ENCODE data around the gene DIS3L2.
"Not testable (repeated sequence)": the region's sequence is repeated elsewhere in the genome, so short reads cannot be mapped to it uniquely, and the experiment has no call there.

The DIS3L2 gene

DNA sequence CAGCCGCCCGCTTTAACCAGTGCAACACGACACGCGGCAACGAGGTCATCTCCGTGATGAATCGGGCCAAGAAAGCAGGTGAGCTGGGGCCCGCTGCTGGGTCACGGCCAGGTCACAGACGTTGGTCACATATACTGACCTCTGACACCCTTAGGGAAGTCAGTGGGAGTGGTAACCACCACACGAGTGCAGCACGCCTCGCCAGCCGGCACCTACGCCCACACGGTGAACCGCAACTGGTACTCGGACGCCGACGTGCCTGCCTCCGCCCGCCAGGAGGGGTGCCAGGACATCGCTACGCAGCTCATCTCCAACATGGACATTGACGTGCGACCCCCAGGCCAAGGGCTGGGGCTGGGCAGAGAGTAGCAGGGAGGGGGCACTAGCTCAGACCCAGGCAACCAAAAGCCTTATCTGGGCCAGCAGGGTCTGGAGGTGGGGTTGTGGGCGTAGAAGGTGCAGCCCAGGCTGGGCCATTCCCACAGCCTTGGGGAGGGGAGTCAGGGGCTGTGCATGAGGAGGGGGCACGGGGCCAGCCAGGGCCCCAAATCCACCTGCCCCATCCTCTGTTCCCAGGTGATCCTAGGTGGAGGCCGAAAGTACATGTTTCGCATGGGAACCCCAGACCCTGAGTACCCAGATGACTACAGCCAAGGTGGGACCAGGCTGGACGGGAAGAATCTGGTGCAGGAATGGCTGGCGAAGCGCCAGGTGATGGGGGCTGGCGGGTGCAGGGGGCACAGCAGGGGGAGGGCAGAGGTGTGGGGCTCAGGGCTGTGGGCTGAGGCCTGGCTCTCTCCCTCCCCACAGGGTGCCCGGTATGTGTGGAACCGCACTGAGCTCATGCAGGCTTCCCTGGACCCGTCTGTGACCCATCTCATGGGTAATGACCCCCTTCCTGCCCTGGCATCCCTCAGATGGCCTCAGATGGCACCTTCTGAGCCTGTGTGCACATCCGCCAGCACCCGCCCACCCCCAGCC is 418.4 kb downstream of the DIS3L2 start:
- H4K5ac ChIP-seq (ENCODE audit: low read length); H3K4me3 ChIP-seq (ENCODE audit: low read length); H2AK5ac ChIP-seq (ENCODE audit: low read length); H3K23ac ChIP-seq (ENCODE audit: low read length); H3K9ac ChIP-seq (ENCODE audit: low read length); H3K18ac ChIP-seq (ENCODE audit: low read length); H3K4ac ChIP-seq (ENCODE audit: low read depth, low read length); H2BK120ac ChIP-seq (ENCODE audit: low read depth, low read length); DNase-seq; H3K27me3 ChIP-seq (ENCODE audit: insufficient read depth, low read length, poor library complexity); H3K4me1 ChIP-seq (ENCODE audit: control insufficient read depth, low read depth, low read length); H2BK5ac ChIP-seq (ENCODE audit: low read length); H2BK15ac ChIP-seq (replicated peaks; ENCODE audit: low read depth); H3K56ac ChIP-seq (ENCODE audit: low read length); H4K8ac ChIP-seq (ENCODE audit: low read depth, low read length); H3K4me2 ChIP-seq (ENCODE audit: low read length); H3K27ac ChIP-seq (ENCODE audit: low read depth, low read length); H3K79me2 ChIP-seq (ENCODE audit: control insufficient read depth, insufficient read depth, low read length); H3K79me1 ChIP-seq (ENCODE audit: low read length); H3K36me3 ChIP-seq (ENCODE audit: control insufficient read depth, insufficient read depth, low read length): not testable (repeated sequence)
- WGBS (ENCODE audit: extremely low coverage, insufficient coverage, low lambda C conversion rate), result no CpG with 5 or more reads among the region's 41 CpGs

DNA sequence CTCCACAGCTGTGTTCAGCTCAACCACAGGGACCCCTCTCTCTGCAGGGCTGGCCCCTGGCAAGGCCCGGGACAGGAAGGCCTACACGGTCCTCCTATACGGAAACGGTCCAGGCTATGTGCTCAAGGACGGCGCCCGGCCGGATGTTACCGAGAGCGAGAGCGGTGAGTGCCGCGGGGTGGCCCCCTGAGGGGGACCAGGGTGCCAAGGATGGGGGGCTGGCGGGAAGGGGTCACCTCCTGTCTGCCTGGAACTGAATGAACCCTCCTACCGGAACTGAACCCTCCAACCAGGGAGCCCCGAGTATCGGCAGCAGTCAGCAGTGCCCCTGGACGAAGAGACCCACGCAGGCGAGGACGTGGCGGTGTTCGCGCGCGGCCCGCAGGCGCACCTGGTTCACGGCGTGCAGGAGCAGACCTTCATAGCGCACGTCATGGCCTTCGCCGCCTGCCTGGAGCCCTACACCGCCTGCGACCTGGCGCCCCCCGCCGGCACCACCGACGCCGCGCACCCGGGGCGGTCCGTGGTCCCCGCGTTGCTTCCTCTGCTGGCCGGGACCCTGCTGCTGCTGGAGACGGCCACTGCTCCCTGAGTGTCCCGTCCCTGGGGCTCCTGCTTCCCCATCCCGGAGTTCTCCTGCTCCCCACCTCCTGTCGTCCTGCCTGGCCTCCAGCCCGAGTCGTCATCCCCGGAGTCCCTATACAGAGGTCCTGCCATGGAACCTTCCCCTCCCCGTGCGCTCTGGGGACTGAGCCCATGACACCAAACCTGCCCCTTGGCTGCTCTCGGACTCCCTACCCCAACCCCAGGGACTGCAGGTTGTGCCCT is 419.9 kb downstream of the DIS3L2 start:
- H2BK120ac ChIP-seq (ENCODE audit: low read depth, low read length); H3K36me3 ChIP-seq (ENCODE audit: control insufficient read depth, insufficient read depth, low read length); H3K4me2 ChIP-seq (ENCODE audit: low read length); H3K79me1 ChIP-seq (ENCODE audit: low read length); H3K4ac ChIP-seq (ENCODE audit: low read depth, low read length); H3K23ac ChIP-seq (ENCODE audit: low read length); H3K4me1 ChIP-seq (ENCODE audit: control insufficient read depth, low read depth, low read length); H4K5ac ChIP-seq (ENCODE audit: low read length); H2BK15ac ChIP-seq (replicated peaks; ENCODE audit: low read depth); H3K9ac ChIP-seq (ENCODE audit: low read length); H3K56ac ChIP-seq (ENCODE audit: low read length); H3K79me2 ChIP-seq (ENCODE audit: control insufficient read depth, insufficient read depth, low read length); H4K8ac ChIP-seq (ENCODE audit: low read depth, low read length); DNase-seq; H2AK5ac ChIP-seq (ENCODE audit: low read length); H3K27ac ChIP-seq (ENCODE audit: low read depth, low read length); H2BK5ac ChIP-seq (ENCODE audit: low read length); H3K18ac ChIP-seq (ENCODE audit: low read length); H3K4me3 ChIP-seq (ENCODE audit: low read length): not testable (repeated sequence)
- WGBS (ENCODE audit: extremely low coverage, insufficient coverage, low lambda C conversion rate), result no CpG with 5 or more reads among the region's 59 CpGs
- peaks cover 15% of the 10 kb centered on the region for H3K27me3 ChIP-seq (ENCODE audit: insufficient read depth, low read length, poor library complexity)

DNA sequence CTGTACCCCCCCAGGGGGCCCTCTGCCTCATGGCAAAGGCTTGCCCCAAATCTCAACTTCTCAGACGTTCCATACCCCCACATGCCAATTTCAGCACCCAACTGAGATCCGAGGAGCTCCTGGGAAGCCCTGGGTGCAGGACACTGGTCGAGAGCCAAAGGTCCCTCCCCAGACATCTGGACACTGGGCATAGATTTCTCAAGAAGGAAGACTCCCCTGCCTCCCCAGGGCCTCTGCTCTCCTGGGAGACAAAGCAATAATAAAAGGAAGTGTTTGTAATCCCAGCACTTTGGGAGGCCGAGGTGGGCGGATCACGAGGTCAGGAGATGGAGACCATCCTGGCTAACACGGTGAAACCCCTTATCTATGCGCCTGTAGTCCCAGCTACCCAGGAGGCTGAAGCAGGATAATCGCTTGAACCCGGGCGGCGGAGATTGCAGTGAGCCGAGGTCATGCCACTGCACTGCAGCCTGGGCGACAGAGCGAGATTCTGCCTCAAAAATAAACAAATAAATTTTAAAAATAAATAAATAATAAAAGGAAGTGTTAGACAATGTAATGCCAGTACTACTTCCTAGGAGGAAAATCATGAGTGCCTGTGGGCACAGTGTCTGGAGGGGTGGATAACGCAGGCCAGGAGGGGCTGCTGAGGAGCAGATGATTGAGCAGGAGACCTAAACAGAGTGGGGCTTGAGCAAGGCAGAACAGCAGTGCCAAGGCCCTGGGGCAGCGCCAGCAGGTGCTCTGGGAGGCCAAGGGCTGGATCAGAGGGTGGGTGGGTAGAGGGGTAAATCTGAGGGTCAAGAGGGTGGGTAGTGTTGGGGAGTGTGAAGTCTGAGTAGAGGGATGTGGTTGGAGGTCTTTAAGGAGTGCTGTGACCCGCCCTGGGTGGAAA is 421.1 kb downstream of the DIS3L2 start:
- WGBS (ENCODE audit: extremely low coverage, insufficient coverage, low lambda C conversion rate), result no CpG with 5 or more reads among the region's 18 CpGs
- DNase-seq, result peak; percentile 29
- H3K27me3 ChIP-seq (ENCODE audit: insufficient read depth, low read length, poor library complexity), result peaks cover 27% of the 10 kb centered on the region
- H3K79me1 ChIP-seq (ENCODE audit: low read length), result no peaks in the 10 kb centered on the region
- no peaks in the 10 kb centered on the region for H3K79me2 ChIP-seq (ENCODE audit: control insufficient read depth, insufficient read depth, low read length)
- no peak overlapping the region for H2BK120ac ChIP-seq (ENCODE audit: low read depth, low read length)
- no peak overlapping the region for H4K5ac ChIP-seq (ENCODE audit: low read length)
- no peak overlapping the region for H3K18ac ChIP-seq (ENCODE audit: low read length)
- no peak overlapping the region for H3K56ac ChIP-seq (ENCODE audit: low read length)
- H2BK15ac ChIP-seq (replicated peaks; ENCODE audit: low read depth), result no peak overlapping the region
- H3K4ac ChIP-seq (ENCODE audit: low read depth, low read length), result no peak overlapping the region
- no peak overlapping the region for H2BK5ac ChIP-seq (ENCODE audit: low read length)
- H4K8ac ChIP-seq (ENCODE audit: low read depth, low read length), result no peak overlapping the region
- H3K27ac ChIP-seq (ENCODE audit: low read depth, low read length), result no peak overlapping the region
- no peak overlapping the region for H3K4me3 ChIP-seq (ENCODE audit: low read length)
- no peak overlapping the region for H3K9ac ChIP-seq (ENCODE audit: low read length)
- no peaks in the 10 kb centered on the region for H3K36me3 ChIP-seq (ENCODE audit: control insufficient read depth, insufficient read depth, low read length)
- no peak overlapping the region for H3K23ac ChIP-seq (ENCODE audit: low read length)
- H3K4me2 ChIP-seq (ENCODE audit: low read length), result no peak overlapping the region
- H2AK5ac ChIP-seq (ENCODE audit: low read length), result no peak overlapping the region
- H3K4me1 ChIP-seq (ENCODE audit: control insufficient read depth, low read depth, low read length), result no peaks in the 10 kb centered on the region

DNA sequence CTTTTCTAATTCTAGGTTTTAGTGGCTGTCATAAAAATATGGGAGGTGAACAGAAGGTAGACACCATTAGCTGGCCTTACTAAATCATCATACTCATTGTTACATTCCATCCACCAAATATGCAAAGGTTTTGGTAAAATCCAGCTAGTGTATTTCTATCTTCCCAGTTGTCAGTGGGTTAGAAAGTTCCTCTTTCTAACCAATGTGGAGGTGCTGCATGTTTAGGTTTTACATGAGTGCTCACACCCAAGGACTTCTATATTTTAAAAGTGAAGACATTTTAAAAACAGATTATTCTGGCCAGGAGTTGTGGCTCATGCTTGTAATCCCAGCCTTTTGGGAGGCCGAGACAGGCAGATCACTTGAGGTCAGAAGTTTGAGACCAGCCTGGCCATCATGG is 423.0 kb downstream of the DIS3L2 start:
- Histone ChIP-seq H3K4me1 (ENCODE audit: control insufficient read depth, low read depth, low read length) (no peaks in the 10 kb centered on the region), H3K4me2 (ENCODE audit: low read length) (no peak overlapping the region), H3K18ac (ENCODE audit: low read length) (no peak overlapping the region), H3K27ac (ENCODE audit: low read depth, low read length) (no peak overlapping the region), H3K4me3 (ENCODE audit: low read length) (no peak overlapping the region), H2BK5ac (ENCODE audit: low read length) (no peak overlapping the region), H3K79me2 (ENCODE audit: control insufficient read depth, insufficient read depth, low read length) (no peaks in the 10 kb centered on the region), H2AK5ac (ENCODE audit: low read length) (no peak overlapping the region), H3K36me3 (ENCODE audit: control insufficient read depth, insufficient read depth, low read length) (no peaks in the 10 kb centered on the region), H3K4ac (ENCODE audit: low read depth, low read length) (no peak overlapping the region), H3K79me1 (ENCODE audit: low read length) (no peaks in the 10 kb centered on the region), H2BK120ac (ENCODE audit: low read depth, low read length) (no peak overlapping the region), H2BK15ac (replicated peaks; ENCODE audit: low read depth) (no peak overlapping the region), H3K9ac (ENCODE audit: low read length) (no peak overlapping the region), H3K56ac (ENCODE audit: low read length) (no peak overlapping the region), H3K23ac (ENCODE audit: low read length) (no peak overlapping the region), H3K27me3 (ENCODE audit: insufficient read depth, low read length, poor library complexity) (peaks cover 38% of the 10 kb centered on the region), H4K8ac (ENCODE audit: low read depth, low read length) (no peak overlapping the region), H4K5ac (ENCODE audit: low read length) (no peak overlapping the region)
- WGBS (ENCODE audit: extremely low coverage, insufficient coverage, low lambda C conversion rate), result no CpG with 5 or more reads among the region's 1 CpG
- no peak for DNase-seq

DNA sequence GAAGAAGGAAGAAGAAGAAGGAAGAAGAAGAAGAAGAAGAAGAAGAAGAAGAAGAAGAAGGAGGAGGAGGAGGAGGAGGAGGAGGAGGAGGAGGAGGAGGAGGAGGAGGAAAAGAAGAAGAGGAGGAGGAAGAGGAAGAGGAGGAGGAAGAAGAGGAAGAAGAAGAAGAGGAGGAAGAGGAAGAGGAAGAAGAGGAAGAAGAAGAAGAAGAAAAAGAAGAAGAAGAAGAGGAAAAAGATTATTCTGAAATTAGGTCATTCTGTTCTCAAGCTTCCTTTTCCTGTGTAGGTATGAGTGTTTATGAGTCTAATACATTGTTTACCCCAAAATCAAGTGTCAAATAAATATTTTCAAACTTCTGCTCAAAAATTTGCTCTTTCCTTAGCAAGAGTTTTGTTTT is 423.5 kb downstream of the DIS3L2 start:
- H3K23ac ChIP-seq (ENCODE audit: low read length); DNase-seq; H2BK15ac ChIP-seq (replicated peaks; ENCODE audit: low read depth); H3K9ac ChIP-seq (ENCODE audit: low read length); H3K18ac ChIP-seq (ENCODE audit: low read length); H3K27ac ChIP-seq (ENCODE audit: low read depth, low read length); H4K5ac ChIP-seq (ENCODE audit: low read length); H3K4me1 ChIP-seq (ENCODE audit: control insufficient read depth, low read depth, low read length); H3K36me3 ChIP-seq (ENCODE audit: control insufficient read depth, insufficient read depth, low read length); H3K4me2 ChIP-seq (ENCODE audit: low read length); H3K4ac ChIP-seq (ENCODE audit: low read depth, low read length); H3K56ac ChIP-seq (ENCODE audit: low read length); H2BK5ac ChIP-seq (ENCODE audit: low read length); H2AK5ac ChIP-seq (ENCODE audit: low read length); H3K79me2 ChIP-seq (ENCODE audit: control insufficient read depth, insufficient read depth, low read length); H4K8ac ChIP-seq (ENCODE audit: low read depth, low read length); H2BK120ac ChIP-seq (ENCODE audit: low read depth, low read length); H3K4me3 ChIP-seq (ENCODE audit: low read length); H3K79me1 ChIP-seq (ENCODE audit: low read length): not testable (repeated sequence)
- H3K27me3 ChIP-seq (ENCODE audit: insufficient read depth, low read length, poor library complexity), result peaks cover 42% of the 10 kb centered on the region
